ENCODE measurements around the gene USP6. TPM values are rescaled to one million over a fixed set of nuclear protein-coding genes. Genes with fewer than 3 reads are reported as not detected.

The USP6 gene
- total and polyA plus RNA-seq, 10 of the 15 experiments (the other 5 are each of a cell fraction or from before 2014, with no cell fraction given) = under 0.01 to 0.39 (median 0.10) TPM; not detected in 2

- TF ChIP-seq PRDM15 (CRISPR knock-in tag; IDR thresholded peaks at IDR 0.05) (no peak), HCFC1 (IDR thresholded peaks at IDR 0.05; ENCODE audit: low read length) (no peak), NFIC (IDR thresholded peaks at IDR 0.05; ENCODE audit: low read depth, low read length) (no peak), RUNX3 (IDR thresholded peaks at IDR 0.05; ENCODE audit: low read length) (peak; percentile 48), BHLHE40 (IDR thresholded peaks at IDR 0.05; ENCODE audit: borderline replicate concordance in 1 of 2, low read depth in 2 of 2, low read length in 1 of 2) (peak; percentile 49 to 75; a peak in 3 of 4 replicates), MXI1 (IDR thresholded peaks at IDR 0.05; ENCODE audit: low read depth, low read length) (no peak), ATF3 (IDR thresholded peaks at IDR 0.05; ENCODE audit: borderline replicate concordance, extremely low read depth, low read depth, low read length) (no peak)
Observed at GRCh38 chr17:5210091-5210490, 94.3 kb downstream of the USP6 start (continued).

Measured in GM12878 (cell line).